Measurements from ENCODE around the gene CLDN25.

The CLDN25 gene

DNA sequence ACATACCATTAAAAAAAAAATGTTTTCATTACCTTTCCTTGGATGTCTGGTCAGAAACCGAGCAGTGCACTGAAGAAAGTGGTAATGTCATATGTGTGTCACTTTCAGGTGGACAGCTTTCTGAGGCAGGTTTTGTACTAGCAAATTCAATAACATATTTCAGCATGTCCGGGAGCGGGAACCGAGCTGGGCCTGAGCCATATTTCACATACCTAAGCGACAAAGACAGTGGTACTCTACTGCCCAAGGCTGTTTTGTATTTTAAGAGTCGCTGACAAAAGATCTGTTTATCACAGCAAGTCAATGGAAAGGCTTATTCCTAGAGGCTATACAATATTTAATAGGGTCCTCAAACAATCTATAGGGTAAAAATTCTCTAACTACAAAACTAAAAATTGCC is 38.0 kb downstream of the CLDN25 start:
- TF ChIP-seq, protein P1, sequence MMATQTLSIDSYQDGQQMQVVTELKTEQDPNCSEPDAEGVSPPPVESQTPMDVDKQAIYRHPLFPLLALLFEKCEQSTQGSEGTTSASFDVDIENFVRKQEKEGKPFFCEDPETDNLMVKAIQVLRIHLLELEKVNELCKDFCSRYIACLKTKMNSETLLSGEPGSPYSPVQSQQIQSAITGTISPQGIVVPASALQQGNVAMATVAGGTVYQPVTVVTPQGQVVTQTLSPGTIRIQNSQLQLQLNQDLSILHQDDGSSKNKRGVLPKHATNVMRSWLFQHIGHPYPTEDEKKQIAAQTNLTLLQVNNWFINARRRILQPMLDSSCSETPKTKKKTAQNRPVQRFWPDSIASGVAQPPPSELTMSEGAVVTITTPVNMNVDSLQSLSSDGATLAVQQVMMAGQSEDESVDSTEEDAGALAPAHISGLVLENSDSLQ (IDR thresholded peaks at IDR 0.05), result no peak
- TF ChIP-seq FOXM1 (IDR thresholded peaks at IDR 0.05; ENCODE audit: borderline replicate concordance) (no peak), FOXK2 (IDR thresholded peaks at IDR 0.05) (no peak), ZNF384 (IDR thresholded peaks at IDR 0.05) (no peak), SUZ12 (IDR thresholded peaks at IDR 0.05) (no peak), LEF1 (IDR thresholded peaks at IDR 0.05; ENCODE audit: borderline replicate concordance) (no peak), ELF4 (IDR thresholded peaks at IDR 0.05) (no peak), NFRKB (IDR thresholded peaks at IDR 0.05) (no peak), HDGF (IDR thresholded peaks at IDR 0.05; ENCODE audit: borderline replicate concordance) (no peak), SP1 (IDR thresholded peaks at IDR 0.05) (no peak), BHLHE40 (IDR thresholded peaks at IDR 0.05; ENCODE audit: borderline replicate concordance) (no peak), TARDBP (IDR thresholded peaks at IDR 0.05) (no peak), CTBP1 (IDR thresholded peaks at IDR 0.05; ENCODE audit: borderline replicate concordance) (no peak), L3MBTL2 (conservative IDR thresholded peaks at IDR 0.05) (no peak)
- ChIA-PET POLR2A (no interaction called here), CTCF (no interaction called here)
- no peak for DNase-seq (ENCODE audit: extremely low spot score)

GRCh38 chr11:113818426-113818825 is 38.8 kb downstream of the CLDN25 start:
- ChIA-PET POLR2A (no interaction called here), CTCF (no interaction called here)
- TF ChIP-seq SUZ12 (IDR thresholded peaks at IDR 0.05), result no peak
- TF ChIP-seq FOXM1 (IDR thresholded peaks at IDR 0.05; ENCODE audit: borderline replicate concordance), result no peak
- no peak for TF ChIP-seq NFRKB (IDR thresholded peaks at IDR 0.05)
- TF ChIP-seq HDGF (IDR thresholded peaks at IDR 0.05; ENCODE audit: borderline replicate concordance), result no peak
- TF ChIP-seq SP1 (IDR thresholded peaks at IDR 0.05), result no peak
- TF ChIP-seq ELF4 (IDR thresholded peaks at IDR 0.05), result no peak
- no peak for TF ChIP-seq LEF1 (IDR thresholded peaks at IDR 0.05; ENCODE audit: borderline replicate concordance)
- no peak for DNase-seq (ENCODE audit: extremely low spot score)

DNA sequence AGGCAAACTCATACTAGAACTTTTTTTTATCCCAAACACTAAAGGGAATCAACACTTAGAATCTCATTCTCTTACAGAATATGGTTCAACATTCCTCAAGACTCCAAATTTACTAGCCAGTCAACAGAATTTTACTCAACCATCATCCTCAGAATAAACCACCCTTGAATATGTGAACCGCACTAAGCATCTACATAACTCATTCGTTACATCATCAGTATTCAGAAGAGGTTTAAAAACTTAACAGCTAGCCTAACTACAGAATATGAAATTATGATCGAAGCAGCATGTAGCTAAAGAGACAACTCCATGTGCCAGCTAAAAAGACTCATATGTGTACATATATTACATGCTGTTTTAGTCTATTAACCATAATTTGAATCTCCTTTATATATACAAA is 47.9 kb downstream of the CLDN25 start:
- TF ChIP-seq BHLHE40 (IDR thresholded peaks at IDR 0.05; ENCODE audit: borderline replicate concordance) (no peak), FOXA1 (IDR thresholded peaks at IDR 0.05) (no peak), LEF1 (IDR thresholded peaks at IDR 0.05; ENCODE audit: borderline replicate concordance) (no peak), TARDBP (IDR thresholded peaks at IDR 0.05) (no peak), ARNT (IDR thresholded peaks at IDR 0.05) (no peak)
- ChIA-PET POLR2A (no interaction called here), CTCF (interaction anchor here (0.6 to 1.0 kb wide), 2 partner anchors 15 to 77 kb away, joined by 4 read pairs; partner anchors contain the start of gene HTR3B)
- DNase-seq (ENCODE audit: extremely low spot score), result no peak

DNA sequence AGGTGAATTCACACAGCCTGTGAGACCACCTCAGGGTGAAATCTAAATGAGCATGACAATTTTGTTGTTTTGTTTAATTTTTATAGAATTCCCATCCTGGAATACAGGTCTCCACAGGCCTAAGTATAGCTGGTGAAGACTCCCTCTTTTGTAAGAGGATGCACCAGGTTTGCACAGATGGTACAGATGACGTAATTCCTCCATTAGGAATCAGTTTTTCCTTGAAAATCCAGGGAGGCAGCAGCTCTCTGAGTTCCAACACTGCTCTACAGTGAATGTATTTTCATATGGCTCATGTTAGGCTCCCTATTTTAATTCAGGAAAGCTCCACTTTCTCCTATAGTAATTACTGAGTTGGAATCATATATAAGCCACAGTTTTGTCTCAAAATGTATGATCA is 48.6 kb downstream of the CLDN25 start:
- ChIA-PET POLR2A (no interaction called here), CTCF (no interaction called here)
- no peak for TF ChIP-seq L3MBTL2 (conservative IDR thresholded peaks at IDR 0.05)
- TF ChIP-seq ELF4 (IDR thresholded peaks at IDR 0.05), result no peak
- no peak for TF ChIP-seq CTBP1 (IDR thresholded peaks at IDR 0.05; ENCODE audit: borderline replicate concordance)
- DNase-seq (ENCODE audit: extremely low spot score), result no peak

- TF ChIP-seq, protein P1 (IDR thresholded peaks at IDR 0.05), result no peak
- TF ChIP-seq BHLHE40 (IDR thresholded peaks at IDR 0.05; ENCODE audit: borderline replicate concordance), result no peak
- TF ChIP-seq SUZ12 (IDR thresholded peaks at IDR 0.05), result no peak
- no peak for TF ChIP-seq NFRKB (IDR thresholded peaks at IDR 0.05)
- TF ChIP-seq TARDBP (IDR thresholded peaks at IDR 0.05), result no peak
- DNase-seq (ENCODE audit: extremely low spot score), result no peak
- CTCF ChIA-PET, result no interaction called here
- POLR2A ChIA-PET, result no interaction called here
Measured at GRCh38 chr11:113829751-113830150, 50.2 kb downstream of the CLDN25 start.

Data from HEK293T (cell line).